SJCRH30 (cell line): ENCODE measurements around the gene TTC7B. TPM values are rescaled to one million over a fixed set of nuclear protein-coding genes. Genes with fewer than 3 reads are reported as not detected.
A peak's percentile ranks its signal among the peaks of the same experiment; 100 is the strongest.

Experiments
- DNase-seq, 2 experiments: peaks; one replicate each; pipeline ENCODE4 v3.0.0-alpha.2; 2015 to 2020
- H3K27ac ChIP-seq: fragments of 250-450 bp; sonication (Bioruptor Pico); 2 replicates; pipeline ENCODE4 v1.5.1; 2020; ENCODE audit warnings: mild to moderate bottlenecking, moderate library complexity
- H3K27me3 ChIP-seq: fragments of 250-450 bp; sonication (Bioruptor Pico); 2 replicates; pipeline ENCODE4 v1.5.1; 2020; ENCODE audit warnings: mild to moderate bottlenecking, moderate library complexity
- H3K36me3 ChIP-seq: fragments of 250-450 bp; sonication (Bioruptor Pico); 2 replicates; pipeline ENCODE4 v1.5.1; 2020; ENCODE audit warnings: mild to moderate bottlenecking, moderate library complexity
- H3K4me1 ChIP-seq: fragments of 250-450 bp; sonication (Bioruptor Pico); 2 replicates; pipeline ENCODE4 v1.5.1; 2020; ENCODE audit warnings: mild to moderate bottlenecking, moderate library complexity
- H3K4me3 ChIP-seq: fragments of 250-450 bp; sonication (Bioruptor Pico); 2 replicates; pipeline ENCODE4 v1.5.1; 2020; ENCODE audit warnings: mild to moderate bottlenecking, moderate library complexity
- H3K9me3 ChIP-seq: fragments of 250-450 bp; sonication (Bioruptor Pico); replicated peaks from 2 replicates; pipeline ENCODE4 v1.5.1; 2020; ENCODE audit warnings: mild to moderate bottlenecking, moderate library complexity
- total RNA-seq: library from RNA; depleted of rRNA; stranded (reverse); fragments of >200 nt; shearing (Covaris generic); gene quantifications from 2 replicates; pipeline ENCODE4 v1.2.3, GENCODE V29; 2014

TTC7B gene
- total RNA-seq, 1 experiment from 2014 or later, result 45.9 TPM

- no peaks in the 10 kb centered on the region for H3K36me3 ChIP-seq
- no peak for DNase-seq
- no peak overlapping the region for H3K4me3 ChIP-seq
- H3K9me3 ChIP-seq, result no peaks in the 10 kb centered on the region
- H3K4me1 ChIP-seq, result peaks cover 13% of the 10 kb centered on the region; the same call in 1 of the 2 replicates
- H3K27ac ChIP-seq, result no peak overlapping the region
- no peaks in the 10 kb centered on the region for H3K27me3 ChIP-seq
These were observed 234.5 kb downstream of the TTC7B start for GRCh38 chr14:90581745-90582144.

DNA sequence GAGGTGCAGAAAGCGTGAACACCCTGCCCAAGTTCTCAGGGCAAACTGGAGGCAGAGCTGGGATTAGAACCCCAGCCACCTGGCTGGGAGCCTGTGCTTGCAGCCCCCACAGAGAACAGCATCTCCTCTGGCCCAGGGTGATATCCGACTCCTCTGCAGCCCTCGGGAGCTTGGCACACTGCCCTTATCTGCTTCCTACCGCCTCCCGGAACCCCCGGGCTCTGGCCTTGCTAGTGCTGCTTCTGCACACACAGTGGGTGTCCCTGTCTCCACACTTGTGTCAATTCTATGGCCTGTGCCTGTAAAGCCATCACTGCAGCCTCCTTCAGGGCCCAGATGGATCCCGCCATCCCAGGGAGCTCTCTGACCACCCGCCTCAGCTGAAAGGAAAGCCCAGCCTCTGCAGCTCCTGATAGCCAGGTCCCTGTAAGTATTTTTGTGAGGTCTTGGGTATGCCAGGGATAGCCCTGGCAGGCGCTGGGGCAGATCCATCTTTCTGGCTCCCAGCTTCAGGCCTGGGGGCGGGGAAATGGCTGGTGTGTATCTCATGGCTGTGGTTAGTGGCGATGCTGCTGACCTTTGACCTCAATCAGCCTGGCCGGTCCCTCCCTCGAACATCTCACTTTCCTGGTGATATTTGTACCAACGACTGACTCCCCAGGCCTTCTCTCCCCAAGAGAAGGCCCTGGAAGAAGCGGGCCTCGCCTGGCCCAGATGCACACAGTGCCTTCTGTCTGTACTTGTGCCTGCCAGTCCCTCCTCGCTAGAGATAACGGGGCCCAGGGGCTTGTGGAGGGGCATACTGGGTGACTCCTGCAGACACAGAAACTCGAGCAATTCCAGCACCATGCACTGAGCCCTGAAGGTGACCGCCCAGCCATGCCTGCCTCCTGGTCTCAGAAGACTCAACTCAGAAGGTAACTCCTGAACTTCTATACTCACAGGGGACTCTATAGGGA lies 235.6 kb downstream of the TTC7B start:
- DNase-seq, result peak; percentile 71 to 83
- peaks cover 13% of the 10 kb centered on the region; the same call in 1 of the 2 replicates for H3K4me1 ChIP-seq
- H3K27ac ChIP-seq, result no peak overlapping the region
- H3K4me3 ChIP-seq, result no peak overlapping the region
- H3K27me3 ChIP-seq, result no peaks in the 10 kb centered on the region
- H3K9me3 ChIP-seq, result no peaks in the 10 kb centered on the region
- no peaks in the 10 kb centered on the region; the same call in 1 of the 2 replicates for H3K36me3 ChIP-seq

GRCh38 chr14:90579816-90580215 lies 236.4 kb downstream of the TTC7B start:
- Histone ChIP-seq H3K27ac (no peak overlapping the region), H3K36me3 (no peaks in the 10 kb centered on the region; the same call in 1 of the 2 replicates)
- DNase-seq, result no peak

GRCh38 chr14:90579088-90579487 lies 237.1 kb downstream of the TTC7B start:
- Histone ChIP-seq H3K27ac (no peak overlapping the region), H3K36me3 (no peaks in the 10 kb centered on the region; the same call in 1 of the 2 replicates), H3K4me1 (peaks cover 13% of the 10 kb centered on the region; the same call in 1 of the 2 replicates), H3K4me3 (no peak overlapping the region), H3K9me3 (no peaks in the 10 kb centered on the region), H3K27me3 (no peaks in the 10 kb centered on the region)
- no peak for DNase-seq

More at GRCh38 chr14:90579816-90580215, 236.4 kb downstream of the TTC7B start:
- Histone ChIP-seq H3K27me3 (no peaks in the 10 kb centered on the region), H3K4me1 (peaks cover 13% of the 10 kb centered on the region; the same call in 1 of the 2 replicates), H3K4me3 (no peak overlapping the region), H3K9me3 (no peaks in the 10 kb centered on the region)

DNA sequence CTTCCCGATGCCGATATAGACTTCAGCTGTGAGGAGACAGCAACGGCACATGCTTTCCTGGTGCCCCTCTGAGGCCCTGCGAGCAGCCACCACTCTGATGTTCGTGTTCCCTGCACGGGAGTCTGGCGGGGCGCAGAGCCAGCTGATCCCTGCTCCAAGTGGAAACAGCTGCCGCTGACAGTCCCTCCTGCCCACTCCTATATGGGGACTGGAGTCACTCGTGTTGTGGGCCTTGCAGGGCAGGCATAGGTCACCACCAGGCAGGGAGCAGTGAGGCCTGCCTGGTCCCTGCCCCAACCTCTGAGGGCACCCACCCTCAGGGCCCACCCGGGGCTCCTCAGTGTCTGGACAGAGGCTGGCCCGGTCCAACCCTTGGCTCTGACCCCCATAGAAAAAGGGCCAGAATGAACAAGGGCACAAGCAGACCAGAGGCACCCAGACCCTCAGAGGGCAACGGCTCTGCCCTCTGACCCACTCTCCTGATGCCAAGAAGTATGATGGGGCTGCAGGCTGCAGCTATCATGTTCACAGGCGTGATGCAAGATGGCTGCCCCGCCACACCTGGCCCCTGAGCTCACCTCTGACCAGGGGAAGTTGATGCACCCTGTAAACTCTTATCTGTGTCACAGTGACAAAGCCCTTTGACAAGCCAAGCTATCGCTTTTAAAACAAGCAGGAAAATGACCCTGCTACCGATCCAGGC lies 237.8 kb downstream of the TTC7B start:
- peaks cover 13% of the 10 kb centered on the region; the same call in 1 of the 2 replicates for H3K4me1 ChIP-seq
- H3K27ac ChIP-seq, result no peak overlapping the region
- no peak overlapping the region for H3K4me3 ChIP-seq
- peak; percentile 63 to 69 for DNase-seq
- H3K27me3 ChIP-seq, result no peaks in the 10 kb centered on the region
- no peaks in the 10 kb centered on the region; the same call in 1 of the 2 replicates for H3K36me3 ChIP-seq
- H3K9me3 ChIP-seq, result no peaks in the 10 kb centered on the region

DNA sequence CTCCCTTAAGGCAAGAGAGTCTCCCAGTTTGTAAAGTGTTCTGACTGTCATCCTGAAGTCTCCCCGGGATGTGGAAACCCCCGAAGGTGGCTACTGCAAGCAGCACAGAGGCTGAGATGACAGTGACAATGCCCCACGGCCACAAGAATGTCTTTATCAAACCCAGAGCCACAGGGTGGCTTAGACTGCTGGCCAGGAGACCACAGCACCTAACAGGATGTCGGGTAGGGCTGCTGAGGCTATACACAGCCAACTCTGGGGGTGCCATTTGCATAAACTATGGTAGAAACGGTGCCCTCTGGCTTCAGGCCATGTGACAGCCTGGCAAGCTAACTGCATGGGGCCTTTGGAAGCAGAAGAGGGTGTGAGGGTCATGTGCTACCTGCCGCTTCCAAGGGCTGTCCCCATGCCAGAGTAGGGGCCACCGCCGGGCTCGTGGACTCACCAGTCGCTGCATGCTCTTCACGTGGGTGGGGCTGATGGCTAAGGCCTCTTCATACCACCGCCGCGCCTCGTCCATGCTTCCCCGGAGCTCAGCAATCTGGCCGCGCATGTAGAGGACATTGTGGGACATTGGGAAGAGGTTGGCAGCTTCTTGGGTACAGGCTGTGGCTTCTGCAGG lies 238.5 kb downstream of the TTC7B start:
- no peaks in the 10 kb centered on the region for H3K27me3 ChIP-seq
- DNase-seq, result no peak
- H3K27ac ChIP-seq, result no peak overlapping the region
- no peaks in the 10 kb centered on the region; the same call in 1 of the 2 replicates for H3K36me3 ChIP-seq
- no peak overlapping the region for H3K4me3 ChIP-seq
- peaks cover 13% of the 10 kb centered on the region; the same call in 1 of the 2 replicates for H3K4me1 ChIP-seq
- H3K9me3 ChIP-seq, result no peaks in the 10 kb centered on the region

GRCh38 chr14:90576981-90577660 lies 239.1 kb downstream of the TTC7B start:
- Histone ChIP-seq H3K27ac (no peak overlapping the region), H3K4me1 (peaks cover 13% of the 10 kb centered on the region; the same call in 1 of the 2 replicates), H3K4me3 (no peak overlapping the region), H3K36me3 (no peaks in the 10 kb centered on the region; the same call in 1 of the 2 replicates), H3K9me3 (no peaks in the 10 kb centered on the region), H3K27me3 (no peaks in the 10 kb centered on the region)
- no peak for DNase-seq

GRCh38 chr14:90576581-90576980 lies 239.6 kb downstream of the TTC7B start:
- H3K27me3 ChIP-seq, result no peaks in the 10 kb centered on the region
- H3K4me3 ChIP-seq, result no peak overlapping the region
- DNase-seq, result no peak
- no peaks in the 10 kb centered on the region; the same call in 1 of the 2 replicates for H3K36me3 ChIP-seq
- H3K9me3 ChIP-seq, result no peaks in the 10 kb centered on the region
- peaks cover 13% of the 10 kb centered on the region; the same call in 1 of the 2 replicates for H3K4me1 ChIP-seq
- no peak overlapping the region for H3K27ac ChIP-seq

DNA sequence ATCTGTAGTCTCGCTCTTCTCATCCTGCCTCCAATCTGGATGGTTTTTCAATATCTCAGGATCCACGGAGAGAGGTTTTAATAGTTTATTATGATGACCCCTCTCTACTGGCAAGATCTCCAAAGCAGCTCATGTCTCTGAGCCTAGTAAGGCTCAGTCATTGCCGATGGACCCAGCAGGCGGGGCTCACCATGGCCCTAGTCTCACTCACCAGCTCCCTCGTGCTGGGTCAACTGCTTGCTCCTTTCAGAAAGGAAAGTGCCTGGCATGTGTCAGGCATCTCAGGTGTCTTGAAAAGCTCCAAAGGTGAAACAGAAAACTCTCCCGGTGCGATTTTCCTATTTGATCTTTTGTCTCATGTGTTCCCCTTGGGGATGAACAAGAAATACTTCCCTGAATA lies 240.4 kb downstream of the TTC7B start:
- Histone ChIP-seq H3K9me3 (no peaks in the 10 kb centered on the region), H3K36me3 (no peaks in the 10 kb centered on the region; the same call in 1 of the 2 replicates), H3K27me3 (no peaks in the 10 kb centered on the region), H3K27ac (no peak overlapping the region), H3K4me3 (no peak overlapping the region), H3K4me1 (peaks cover 13% of the 10 kb centered on the region; the same call in 1 of the 2 replicates)
- no peak for DNase-seq

GRCh38 chr14:90575336-90575735 lies 240.9 kb downstream of the TTC7B start:
- Histone ChIP-seq H3K27me3 (no peaks in the 10 kb centered on the region), H3K36me3 (no peaks in the 10 kb centered on the region; the same call in 1 of the 2 replicates), H3K4me3 (no peak overlapping the region), H3K27ac (no peak overlapping the region), H3K9me3 (no peaks in the 10 kb centered on the region), H3K4me1 (peaks cover 9% of the 10 kb centered on the region; the same call in 1 of the 2 replicates)
- DNase-seq, result no peak

GRCh38 chr14:90574188-90575131 lies 241.8 kb downstream of the TTC7B start:
- Histone ChIP-seq H3K9me3 (no peaks in the 10 kb centered on the region), H3K27me3 (no peaks in the 10 kb centered on the region), H3K27ac (no peak overlapping the region), H3K4me1 (peaks cover 9% of the 10 kb centered on the region; the same call in 1 of the 2 replicates), H3K4me3 (no peak overlapping the region), H3K36me3 (no peaks in the 10 kb centered on the region; the same call in 1 of the 2 replicates)
- no peak for DNase-seq

- peaks cover 8% of the 10 kb centered on the region; the same call in 1 of the 2 replicates for H3K4me1 ChIP-seq
- H3K27me3 ChIP-seq, result no peaks in the 10 kb centered on the region
- no peaks in the 10 kb centered on the region for H3K9me3 ChIP-seq
- no peak overlapping the region for H3K27ac ChIP-seq
- H3K36me3 ChIP-seq, result no peaks in the 10 kb centered on the region; the same call in 1 of the 2 replicates
- no peak overlapping the region for H3K4me3 ChIP-seq
- DNase-seq, result no peak
These were observed 242.7 kb downstream of the TTC7B start for GRCh38 chr14:90573385-90574105.
